Right atrium auricular region (tissue), 2 donors: ENCODE measurements around the gene PIGP. TPM values are rescaled to one million over a fixed set of nuclear protein-coding genes. Genes with fewer than 3 reads are reported as not detected.

Experiments
- DNase-seq: peaks from one replicate; pipeline ENCODE4 v3.0.0-alpha.2; 2019; ENCODE audit warnings: low spot score
- H3K27ac ChIP-seq, 2 donors: fragments of 200-600 bp; sonication (generic); 1 replicate in 1 of 2; 2 replicates in 1 of 2; pipeline ENCODE4 v1.5.1; 2016 to 2019
- H3K27me3 ChIP-seq, 2 donors: fragments of 200-600 bp; sonication (generic); one replicate each; pipeline versions ENCODE4 v1.5.1 to v1.6.0; 2017 to 2019
- H3K36me3 ChIP-seq: fragments of 200-600 bp; sonication (generic); one replicate; pipeline ENCODE4 v1.5.1; 2016
- H3K4me1 ChIP-seq, 2 donors: fragments of 200-600 bp; sonication (generic); one replicate each; pipeline versions ENCODE4 v1.5.1 to v1.6.0; 2017 to 2019
- H3K4me3 ChIP-seq, 2 donors: fragments of 200-600 bp; sonication (generic); 1 replicate in 1 of 2; 2 replicates in 1 of 2; pipeline ENCODE4 v1.5.1; 2017 to 2019; ENCODE audit warnings: mild to moderate bottlenecking in 1 of 2, moderate library complexity in 1 of 2
- H3K9me3 ChIP-seq, 2 donors: fragments of 200-600 bp; sonication (generic); one replicate each; pipeline ENCODE4 v1.5.1; 2019
- total RNA-seq, 2 donors: library from RNA; depleted of rRNA; stranded (reverse); fragments of >200 nt; gene quantifications; one replicate each; pipeline ENCODE4 v1.1.0, GENCODE V29; 2016
- TF ChIP-seq, protein P1 (sequence below), 2 donors: fragments of 200-600 bp; sonication (generic); IDR thresholded peaks; one replicate each; pipeline ENCODE4 v1.5.1; 2019; ENCODE audit warnings: antibody characterized with exemption in 2 of 2

Gene PIGP
- total RNA-seq, 2 donors from 2014 or later: 26.1 to 37.3 TPM

- Histone ChIP-seq H3K27ac (no peak overlapping the region), H3K9me3 (no peaks in the 10 kb centered on the region), H3K4me3 (no peak overlapping the region), H3K27me3 (no peaks in the 10 kb centered on the region), H3K4me1 (no peaks in the 10 kb centered on the region), H3K36me3 (no peaks in the 10 kb centered on the region)
- TF ChIP-seq, protein P1, sequence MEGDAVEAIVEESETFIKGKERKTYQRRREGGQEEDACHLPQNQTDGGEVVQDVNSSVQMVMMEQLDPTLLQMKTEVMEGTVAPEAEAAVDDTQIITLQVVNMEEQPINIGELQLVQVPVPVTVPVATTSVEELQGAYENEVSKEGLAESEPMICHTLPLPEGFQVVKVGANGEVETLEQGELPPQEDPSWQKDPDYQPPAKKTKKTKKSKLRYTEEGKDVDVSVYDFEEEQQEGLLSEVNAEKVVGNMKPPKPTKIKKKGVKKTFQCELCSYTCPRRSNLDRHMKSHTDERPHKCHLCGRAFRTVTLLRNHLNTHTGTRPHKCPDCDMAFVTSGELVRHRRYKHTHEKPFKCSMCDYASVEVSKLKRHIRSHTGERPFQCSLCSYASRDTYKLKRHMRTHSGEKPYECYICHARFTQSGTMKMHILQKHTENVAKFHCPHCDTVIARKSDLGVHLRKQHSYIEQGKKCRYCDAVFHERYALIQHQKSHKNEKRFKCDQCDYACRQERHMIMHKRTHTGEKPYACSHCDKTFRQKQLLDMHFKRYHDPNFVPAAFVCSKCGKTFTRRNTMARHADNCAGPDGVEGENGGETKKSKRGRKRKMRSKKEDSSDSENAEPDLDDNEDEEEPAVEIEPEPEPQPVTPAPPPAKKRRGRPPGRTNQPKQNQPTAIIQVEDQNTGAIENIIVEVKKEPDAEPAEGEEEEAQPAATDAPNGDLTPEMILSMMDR (IDR thresholded peaks at IDR 0.05): no peak
- no peak for DNase-seq
These were observed 42.0 kb downstream of the PIGP start for GRCh38 chr21:37030864-37031263.

DNA sequence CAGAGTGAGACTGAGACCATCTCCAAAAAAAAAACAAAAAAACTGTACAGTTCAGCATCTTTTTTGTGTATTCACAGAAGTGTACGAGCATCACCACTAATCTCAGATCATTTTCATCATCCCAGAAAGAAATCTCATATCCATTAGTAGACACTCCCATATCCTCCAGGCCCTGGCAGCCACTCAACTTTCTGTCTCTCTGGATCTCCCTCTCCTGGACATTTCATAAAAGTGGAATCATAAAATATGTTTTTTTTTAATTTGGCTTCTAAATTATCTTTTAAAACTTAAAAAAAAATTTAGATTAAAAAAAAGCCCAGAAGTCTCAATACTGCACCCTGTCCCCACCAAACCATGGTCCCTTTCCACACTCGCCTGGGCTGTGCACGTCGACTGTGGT, 44.3 kb downstream of the PIGP start:
- Histone ChIP-seq H3K9me3 (no peaks in the 10 kb centered on the region), H3K27ac (no peak overlapping the region), H3K4me1 (no peaks in the 10 kb centered on the region), H3K36me3 (no peaks in the 10 kb centered on the region), H3K4me3 (no peak overlapping the region), H3K27me3 (no peaks in the 10 kb centered on the region)
- TF ChIP-seq, protein P1 (IDR thresholded peaks at IDR 0.05): no peak
- DNase-seq: peak; percentile 50

GRCh38 chr21:37026499-37026898, 46.4 kb downstream of the PIGP start:
- Histone ChIP-seq H3K36me3 (no peaks in the 10 kb centered on the region), H3K4me3 (no peak overlapping the region), H3K4me1 (no peaks in the 10 kb centered on the region), H3K27me3 (no peaks in the 10 kb centered on the region), H3K9me3 (no peaks in the 10 kb centered on the region), H3K27ac (no peak overlapping the region)
- TF ChIP-seq, protein P1 (IDR thresholded peaks at IDR 0.05): no peak
- peak; percentile 2 for DNase-seq

DNA sequence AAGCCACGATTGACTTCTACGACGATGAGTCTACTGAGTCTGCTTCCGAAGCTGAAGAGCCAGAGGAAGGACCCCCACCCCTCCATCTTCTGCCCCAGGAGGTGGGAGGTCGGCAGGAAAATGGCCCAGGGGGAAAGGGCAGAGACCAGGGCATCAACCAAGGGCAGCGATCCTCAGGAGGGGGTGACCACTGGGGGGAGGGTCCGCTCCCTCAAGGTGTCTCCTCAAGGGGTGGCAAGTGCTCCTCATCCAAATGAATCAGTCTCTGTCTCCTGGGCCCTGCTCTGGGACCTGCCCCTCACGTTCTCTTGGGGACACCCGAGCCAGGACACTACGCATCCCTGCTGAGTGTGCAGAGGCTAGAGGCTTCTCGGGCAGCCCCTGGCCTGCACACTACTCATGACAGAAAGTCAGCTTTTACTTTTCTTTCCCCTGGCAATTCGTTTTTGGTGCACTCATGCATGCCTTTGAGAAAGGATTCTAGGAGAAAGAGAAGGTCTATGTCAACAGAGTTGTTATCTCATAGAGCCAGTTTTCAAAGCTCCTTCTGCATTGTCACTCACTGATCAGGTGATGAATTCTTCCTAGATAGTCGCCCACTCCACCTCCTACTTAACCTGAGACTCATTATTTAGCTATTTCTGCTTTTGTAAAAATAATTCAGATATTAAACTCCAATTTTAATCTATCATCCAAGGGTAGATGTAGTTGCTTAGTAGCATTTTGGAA, 54.8 kb downstream of the PIGP start:
- H3K4me3 ChIP-seq: no peak overlapping the region
- H3K27ac ChIP-seq: no peak overlapping the region
- TF ChIP-seq, protein P1 (IDR thresholded peaks at IDR 0.05): no peak
- no peaks in the 10 kb centered on the region for H3K27me3 ChIP-seq
- H3K9me3 ChIP-seq: no peaks in the 10 kb centered on the region
- H3K36me3 ChIP-seq: no peaks in the 10 kb centered on the region
- H3K4me1 ChIP-seq: no peaks in the 10 kb centered on the region
- no peak for DNase-seq

Other genes with a start within 250 kb of the PIGP start
- gene HLCS, start 106.4 kb downstream of the PIGP start, total RNA-seq: 10 to 100 TPM in 1 of 2 donors, 1 to 10 TPM in 1; 6.9 to 10.0 TPM
- not detected for gene RIPPLY3, start 66.4 kb downstream of the PIGP start, total RNA-seq
- 100 to 1,000 TPM in 1 of 2 donors, 10 to 100 TPM in 1; 63.6 to 111 TPM for gene TTC3, start 183 bp upstream of the PIGP start, total RNA-seq
- gene VPS26C, start 194.3 kb upstream of the PIGP start, total RNA-seq: 10 to 100 TPM; 45.2 to 53.8 TPM